Hepatocyte (in vitro differentiated cells): ENCODE results near the gene GNG7.

Source experiments
- CTCF ChIP-seq: fragments of 200-600 bp; sonication (generic); IDR thresholded peaks from 2 replicates; pipeline ENCODE4 v1.5.1; 2016; ENCODE audit warnings: antibody characterized with exemption, mild to moderate bottlenecking; ENCODE audit not compliant: poor library complexity
- EZH2 ChIP-seq: fragments of 200-600 bp; sonication (generic); IDR thresholded peaks from 2 replicates; pipeline ENCODE4 v1.6.1; 2016; ENCODE audit warnings: antibody characterized with exemption, mild to moderate bottlenecking, borderline replicate concordance
- EZH2phosphoT487 ChIP-seq: fragments of 200-600 bp; sonication (generic); IDR thresholded peaks from one replicate; pipeline ENCODE4 v1.6.1; 2018; ENCODE audit warnings: antibody characterized with exemption, mild to moderate bottlenecking, low read depth, moderate library complexity; ENCODE audit not compliant: unreplicated experiment, severe bottlenecking

GRCh38 chr19:2527171-2527570 lies 175.3 kb downstream of the GNG7 start:
- no peak for TF ChIP-seq CTCF
- no peak for TF ChIP-seq EZH2
- TF ChIP-seq EZH2phosphoT487, result no peak
